BJ (cell line): Measurements from ENCODE around the gene UBAC2. TPM values are rescaled to one million over a fixed set of nuclear protein-coding genes. Genes with fewer than 3 reads are reported as not detected.

Experiments
- CTCF ChIA-PET: fragments of 350-600 bp; formaldehyde crosslinking; extraction: SDS; loops from one replicate; lab custom pipeline; 2021; ENCODE audit warnings: antibody characterized with exemption, inconsistent platforms; lab: Yijun Ruan, JAX
- POLR2A ChIA-PET: fragments of 300-600 bp; sonication (Branson Sonifier 250); formaldehyde crosslinking; extraction: SDS; loops from one replicate; lab custom pipeline; 2021; ENCODE audit warnings: antibody characterized with exemption; lab: Charles Lee
- DNase-seq: peaks from one replicate; pipeline ENCODE4 v3.0.0-alpha.2; 2011; ENCODE audit warnings: low read depth
- H3K27me3 ChIP-seq: 2 replicates; pipeline ENCODE4 v1.6.0; 2011; ENCODE audit warnings: low read length; ENCODE audit not compliant: control insufficient read depth, insufficient read depth
- H3K36me3 ChIP-seq: 2 replicates; pipeline ENCODE4 v1.5.1; 2011; ENCODE audit warnings: low read length; ENCODE audit not compliant: control insufficient read depth, insufficient read depth
- H3K4me3 ChIP-seq: 2 replicates; pipeline ENCODE4 v1.5.1; 2011; ENCODE audit warnings: low read depth, mild to moderate bottlenecking, control low read depth, low read length
- CTCF ChIP-seq: IDR thresholded peaks from 2 replicates; pipeline ENCODE4 v1.5.1; 2011; ENCODE audit warnings: low read depth, mild to moderate bottlenecking, control low read depth, inconsistent platforms, low read length, moderate library complexity; ENCODE audit not compliant: insufficient read depth
- polyA plus RNA-seq: library from polyadenylated mRNA; depleted of rRNA; stranded (reverse); fragments of >200 nt; gene quantifications from 2 replicates; pipeline ENCODE4 v1.2.3, GENCODE V29; 2011

Gene UBAC2
- polyA plus RNA-seq, 1 experiment = 84.7 TPM

GRCh38 chr13:99393791-99394735, 193.4 kb downstream of the UBAC2 start:
- no peak for TF ChIP-seq CTCF
- ChIA-PET POLR2A (no interaction called here), CTCF (interaction anchor here (1.3 kb wide), 1 partner anchor 42 kb away, joined by 3 read pairs; no protein-coding TSS in a partner anchor)
- Histone ChIP-seq H3K27me3 (peaks cover 2% of the 10 kb centered on the region; the same call in 1 of the 2 replicates), H3K36me3 (no peaks in the 10 kb centered on the region), H3K4me3 (no peak overlapping the region)
- no peak for DNase-seq

GRCh38 chr13:99395436-99395835, 194.8 kb downstream of the UBAC2 start:
- POLR2A ChIA-PET = no interaction called here
- Histone ChIP-seq H3K36me3 (no peaks in the 10 kb centered on the region), H3K27me3 (peaks cover 6% of the 10 kb centered on the region; the same call in 1 of the 2 replicates), H3K4me3 (no peak overlapping the region)
- TF ChIP-seq CTCF = no peak
- CTCF ChIA-PET = no interaction called here
- no peak for DNase-seq

GRCh38 chr13:99396446-99396845, 195.8 kb downstream of the UBAC2 start:
- no peaks in the 10 kb centered on the region for H3K36me3 ChIP-seq
- CTCF ChIA-PET = interaction anchor here (1.4 kb wide), 1 partner anchor 22 kb away, joined by 3 read pairs; no protein-coding TSS in a partner anchor
- peaks cover 6% of the 10 kb centered on the region; the same call in 1 of the 2 replicates for H3K27me3 ChIP-seq
- TF ChIP-seq CTCF = no peak
- POLR2A ChIA-PET = no interaction called here
- DNase-seq = no peak
- H3K4me3 ChIP-seq = no peak overlapping the region

- DNase-seq = no peak
- Histone ChIP-seq H3K4me3 (no peak overlapping the region), H3K27me3 (peaks cover 6% of the 10 kb centered on the region; the same call in 1 of the 2 replicates), H3K36me3 (no peaks in the 10 kb centered on the region)
- ChIA-PET CTCF (interaction anchor here (0.9 kb wide), 1 partner anchor 8 kb away, joined by 3 read pairs; no protein-coding TSS in a partner anchor), POLR2A (no interaction called here)
- no peak for TF ChIP-seq CTCF
Observed at GRCh38 chr13:99398071-99398470, 197.4 kb downstream of the UBAC2 start.

GRCh38 chr13:99398916-99399622, 198.4 kb downstream of the UBAC2 start:
- ChIA-PET CTCF (interaction anchor here (0.9 kb wide), 1 partner anchor 9 kb away, joined by 3 read pairs; no protein-coding TSS in a partner anchor), POLR2A (no interaction called here)
- no peak for TF ChIP-seq CTCF
- H3K27me3 ChIP-seq = peaks cover 6% of the 10 kb centered on the region; the same call in 1 of the 2 replicates
- H3K36me3 ChIP-seq = no peaks in the 10 kb centered on the region
- no peak overlapping the region for H3K4me3 ChIP-seq
- DNase-seq = no peak
